ENCODE results near the gene AHI1.

DNA sequence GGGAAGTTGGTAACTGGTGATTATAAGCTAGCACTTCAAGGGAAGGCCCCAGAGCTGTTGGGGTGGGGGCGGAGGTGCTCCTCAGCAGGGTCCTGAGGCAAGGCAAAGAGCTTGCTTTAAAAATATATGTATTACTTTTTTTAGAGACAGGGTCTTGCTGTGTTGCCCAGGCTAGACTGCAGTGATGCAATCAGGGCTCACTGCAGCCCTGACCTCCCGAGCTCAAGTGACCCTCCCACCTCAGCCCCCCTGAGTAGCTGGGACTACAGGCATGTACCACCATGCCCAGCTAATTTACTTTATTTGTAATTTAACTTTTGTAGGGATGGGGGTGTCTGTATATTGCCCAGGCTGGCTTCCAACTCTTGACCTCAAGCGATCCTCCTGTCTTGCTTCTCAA is 229.3 kb downstream of the AHI1 start:
- no peak for TF ChIP-seq YY1 (tag by site-specific recombination; IDR thresholded peaks at IDR 0.05)
- TF ChIP-seq, protein P1, sequence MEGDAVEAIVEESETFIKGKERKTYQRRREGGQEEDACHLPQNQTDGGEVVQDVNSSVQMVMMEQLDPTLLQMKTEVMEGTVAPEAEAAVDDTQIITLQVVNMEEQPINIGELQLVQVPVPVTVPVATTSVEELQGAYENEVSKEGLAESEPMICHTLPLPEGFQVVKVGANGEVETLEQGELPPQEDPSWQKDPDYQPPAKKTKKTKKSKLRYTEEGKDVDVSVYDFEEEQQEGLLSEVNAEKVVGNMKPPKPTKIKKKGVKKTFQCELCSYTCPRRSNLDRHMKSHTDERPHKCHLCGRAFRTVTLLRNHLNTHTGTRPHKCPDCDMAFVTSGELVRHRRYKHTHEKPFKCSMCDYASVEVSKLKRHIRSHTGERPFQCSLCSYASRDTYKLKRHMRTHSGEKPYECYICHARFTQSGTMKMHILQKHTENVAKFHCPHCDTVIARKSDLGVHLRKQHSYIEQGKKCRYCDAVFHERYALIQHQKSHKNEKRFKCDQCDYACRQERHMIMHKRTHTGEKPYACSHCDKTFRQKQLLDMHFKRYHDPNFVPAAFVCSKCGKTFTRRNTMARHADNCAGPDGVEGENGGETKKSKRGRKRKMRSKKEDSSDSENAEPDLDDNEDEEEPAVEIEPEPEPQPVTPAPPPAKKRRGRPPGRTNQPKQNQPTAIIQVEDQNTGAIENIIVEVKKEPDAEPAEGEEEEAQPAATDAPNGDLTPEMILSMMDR (tag by site-specific recombination; IDR thresholded peaks at IDR 0.05), result no peak
- no peak for TF ChIP-seq ZNF223 (tag by site-specific recombination; IDR thresholded peaks at IDR 0.05)
- TF ChIP-seq, protein P2, sequence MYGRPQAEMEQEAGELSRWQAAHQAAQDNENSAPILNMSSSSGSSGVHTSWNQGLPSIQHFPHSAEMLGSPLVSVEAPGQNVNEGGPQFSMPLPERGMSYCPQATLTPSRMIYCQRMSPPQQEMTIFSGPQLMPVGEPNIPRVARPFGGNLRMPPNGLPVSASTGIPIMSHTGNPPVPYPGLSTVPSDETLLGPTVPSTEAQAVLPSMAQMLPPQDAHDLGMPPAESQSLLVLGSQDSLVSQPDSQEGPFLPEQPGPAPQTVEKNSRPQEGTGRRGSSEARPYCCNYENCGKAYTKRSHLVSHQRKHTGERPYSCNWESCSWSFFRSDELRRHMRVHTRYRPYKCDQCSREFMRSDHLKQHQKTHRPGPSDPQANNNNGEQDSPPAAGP (tag by site-specific recombination; IDR thresholded peaks at IDR 0.05), result no peak
- no peak for TF ChIP-seq ZBTB21 (tag by site-specific recombination; IDR thresholded peaks at IDR 0.05)

All from HEK293 (cell line).